ENCODE results near the gene VAV3. TPM values are rescaled to one million over a fixed set of nuclear protein-coding genes. Genes with fewer than 3 reads are reported as not detected.

The VAV3 gene
- total and polyA plus RNA-seq, 10 of the 15 experiments (the other 5 are each of a cell fraction or from before 2014, with no cell fraction given) = 0.84 to 5.5 (median 3.4) TPM

DNA sequence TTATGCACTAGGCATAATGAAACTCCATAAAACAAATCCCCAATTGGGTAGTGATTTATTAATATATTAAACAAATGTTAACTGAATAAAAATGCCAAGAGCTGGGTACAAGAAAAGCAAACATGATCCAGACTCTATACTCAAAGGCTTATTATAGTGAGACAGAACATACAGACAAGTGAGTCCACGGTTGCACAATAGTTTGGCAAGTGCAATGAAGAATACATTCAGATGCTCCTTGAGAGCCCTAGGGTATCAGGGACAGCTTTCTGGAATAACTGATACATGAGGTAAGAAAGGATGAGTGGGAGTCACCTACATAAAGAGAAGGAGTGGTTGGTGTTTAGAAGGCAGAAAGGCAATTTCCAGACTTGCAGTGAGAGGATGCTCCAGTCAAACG is 85.1 kb downstream of the VAV3 start:
- Histone ChIP-seq H2AFZ (ENCODE audit: control insufficient read depth, low read depth, low read length) (no peak overlapping the region), H3K9me3 (replicated peaks; ENCODE audit: control insufficient read depth, insufficient read depth, low read length) (peaks cover 3% of the 10 kb centered on the region; the same call in 1 of the 3 replicates), H3K4me1 (ENCODE audit: control insufficient read depth, insufficient read depth, low read length) (peaks cover 21% of the 10 kb centered on the region), H3K36me3 (ENCODE audit: control insufficient read depth in 2 of 2, insufficient read depth in 2 of 2, low read length in 1 of 2) (no peaks in the 10 kb centered on the region), H3K4me3 (no peak overlapping the region), H3K9ac (ENCODE audit: control insufficient read depth, insufficient read depth, low read length) (no peak overlapping the region), H3K27ac (ENCODE audit: control insufficient read depth, insufficient read depth) (no peak overlapping the region), H3K4me2 (ENCODE audit: control insufficient read depth, insufficient read depth) (no peak overlapping the region), H3K27me3 (replicated peaks in 1 of 2; ENCODE audit: control insufficient read depth in 2 of 2, insufficient read depth in 2 of 2, low read length in 1 of 2) (no peaks in the 10 kb centered on the region), H4K20me1 (ENCODE audit: control insufficient read depth, insufficient read depth) (no peaks in the 10 kb centered on the region), H3K79me2 (ENCODE audit: control insufficient read depth, insufficient read depth, low read length) (no peaks in the 10 kb centered on the region)
- ChIA-PET SMC1A (ENCODE audit: uncharacterized antibody, unreplicated experiment) (interaction anchor here (1.3 kb wide), 1 partner anchor 15 kb away, joined by 5 read pairs; no protein-coding TSS in a partner anchor), RAD21 (ENCODE audit: unreplicated experiment) (no interaction called here), POLR2A (no interaction called here), CTCF (interaction anchor here (1.5 kb wide), 1 partner anchor 18 kb away, joined by 4 read pairs; no protein-coding TSS in a partner anchor)
- in situ Hi-C loops (cut with MboI) = no loop called here
- 18% methylated on average over 2 of the region's 2 CpGs for WGBS (ENCODE audit: insufficient coverage, insufficient replicate concordance, low lambda C conversion rate, missing lambda C conversion rate)
- ATAC-seq (no peak), DNase-seq (ENCODE audit: low read depth, low spot score) (no peak), FAIRE-seq (no peak)
- TF ChIP-seq TCF7 (IDR thresholded peaks at IDR 0.05; ENCODE audit: borderline replicate concordance) (no peak), KDM1A (IDR thresholded peaks at IDR 0.05; ENCODE audit: borderline replicate concordance) (no peak), MTA3 (IDR thresholded peaks at IDR 0.05; ENCODE audit: borderline replicate concordance, low read length) (no peak), CBFB (IDR thresholded peaks at IDR 0.05; ENCODE audit: low read depth) (no peak), CBX3 (IDR thresholded peaks at IDR 0.05; ENCODE audit: borderline replicate concordance, low read depth) (no peak)
- no TSS peak for BruUV-seq (replicated peaks)
- intact Hi-C loops (cut with micrococcal nuclease; ENCODE audit: unreplicated experiment) = loop anchor here (5.0 kb wide), 1 partner anchor 93 kb away; no protein-coding TSS in a partner anchor

DNA sequence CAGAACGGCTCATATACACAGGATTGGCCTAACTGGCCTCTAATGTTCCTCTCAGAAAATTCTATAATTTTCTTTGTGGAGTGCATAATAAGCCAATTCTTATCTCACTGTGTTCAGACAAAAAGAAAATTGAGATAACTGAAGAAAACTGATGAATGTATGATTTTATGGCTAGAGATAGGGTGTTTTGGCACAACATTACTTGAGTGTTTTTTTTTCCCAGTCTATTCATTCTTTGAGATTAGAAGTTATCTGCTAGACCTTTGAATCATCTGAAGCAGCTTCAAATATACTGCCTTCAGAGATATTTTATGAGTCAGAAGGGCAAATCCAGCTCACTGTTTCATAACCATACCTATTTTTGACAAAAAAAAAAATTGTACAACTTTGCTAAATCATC is 85.6 kb downstream of the VAV3 start:
- 3% methylated on average over 1 of the region's 1 CpG for WGBS (ENCODE audit: insufficient coverage, insufficient replicate concordance, low lambda C conversion rate, missing lambda C conversion rate)
- Histone ChIP-seq H3K9ac (ENCODE audit: control insufficient read depth, insufficient read depth, low read length) (no peak overlapping the region), H3K4me2 (ENCODE audit: control insufficient read depth, insufficient read depth) (no peak overlapping the region), H3K36me3 (ENCODE audit: control insufficient read depth in 2 of 2, insufficient read depth in 2 of 2, low read length in 1 of 2) (no peaks in the 10 kb centered on the region), H3K27ac (ENCODE audit: control insufficient read depth, insufficient read depth) (no peak overlapping the region), H4K20me1 (ENCODE audit: control insufficient read depth, insufficient read depth) (no peaks in the 10 kb centered on the region), H3K4me3 (no peak overlapping the region), H3K27me3 (replicated peaks in 1 of 2; ENCODE audit: control insufficient read depth in 2 of 2, insufficient read depth in 2 of 2, low read length in 1 of 2) (no peaks in the 10 kb centered on the region), H2AFZ (ENCODE audit: control insufficient read depth, low read depth, low read length) (no peak overlapping the region), H3K4me1 (ENCODE audit: control insufficient read depth, insufficient read depth, low read length) (peaks cover 23% of the 10 kb centered on the region), H3K79me2 (ENCODE audit: control insufficient read depth, insufficient read depth, low read length) (no peaks in the 10 kb centered on the region), H3K9me3 (replicated peaks; ENCODE audit: control insufficient read depth, insufficient read depth, low read length) (peaks cover 3% of the 10 kb centered on the region; the same call in 1 of the 3 replicates)
- no peak for DNase-seq (ENCODE audit: low read depth, low spot score)
- TF ChIP-seq NFIC (IDR thresholded peaks at IDR 0.05; ENCODE audit: low read depth, low read length) (peak; percentile 32; the same call in 1 of the 2 replicates), ZNF274 (IDR thresholded peaks at IDR 0.05; ENCODE audit: insufficient read depth, insufficient read length) (no peak), JUNB (IDR thresholded peaks at IDR 0.05) (peak; percentile 45)
- FAIRE-seq = no peak
- RAD21 ChIA-PET (ENCODE audit: unreplicated experiment) = no interaction called here
- CTCF ChIA-PET = interaction anchor here (1.5 kb wide), 1 partner anchor 18 kb away, joined by 4 read pairs; no protein-coding TSS in a partner anchor
- BruUV-seq (replicated peaks) = no TSS peak
- SMC1A ChIA-PET (ENCODE audit: uncharacterized antibody, unreplicated experiment) = interaction anchor here (1.3 kb wide), 1 partner anchor 16 kb away, joined by 5 read pairs; no protein-coding TSS in a partner anchor
- in situ Hi-C loops (cut with MboI) (no loop called here), intact Hi-C loops (cut with micrococcal nuclease; ENCODE audit: unreplicated experiment) (loop anchor here (5.0 kb wide), 1 partner anchor 92 kb away; no protein-coding TSS in a partner anchor)
- no peak for ATAC-seq
- POLR2A ChIA-PET = interaction anchor here (0.7 kb wide), 1 partner anchor 27 kb away, joined by 3 read pairs; no protein-coding TSS in a partner anchor

Data from GM12878 (cell line).